ENCODE measurements around the gene MB. TPM values are rescaled to one million over a fixed set of nuclear protein-coding genes. Genes with fewer than 3 reads are reported as not detected.

MB gene
- total RNA-seq, 2 experiments from 2014 or later: not detected

DNA sequence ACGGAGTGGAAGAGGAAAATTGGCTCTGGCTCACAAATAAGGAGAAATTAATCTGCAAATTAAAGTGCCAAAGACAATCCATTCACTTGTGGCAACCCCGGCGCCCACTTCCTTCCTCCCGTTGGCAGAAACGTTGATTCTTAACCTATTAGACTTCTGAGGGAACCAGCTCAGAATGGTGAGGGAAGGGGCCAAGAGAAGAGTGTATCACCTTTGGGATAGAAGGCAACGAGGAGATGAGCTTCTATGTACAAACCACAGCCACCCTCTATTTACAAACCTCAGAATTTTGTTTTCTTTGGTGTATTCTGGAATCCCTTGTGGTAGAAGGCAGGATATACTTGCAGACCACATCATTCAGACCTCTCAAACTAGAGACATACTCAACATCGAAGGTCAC is 1.1 kb downstream of the MB start:
- ChIA-PET POLR2A (interaction anchor here (0.8 to 1.3 kb wide), 2 partner anchors 32 to 191 kb away, joined by 3 read pairs; partner anchors contain the start of gene APOL6), CTCF (no interaction called here)
- H3K4me3 ChIP-seq (ENCODE audit: low read length): no peak overlapping the region
- Mint-ChIP-seq H3K27me3 (no peaks in the 10 kb centered on the region), H3K36me3 (ENCODE audit: low read depth) (no peaks in the 10 kb centered on the region), H3K9me3 (no peaks in the 10 kb centered on the region), H3K4me1 (ENCODE audit: low read depth) (no peaks in the 10 kb centered on the region), H3K27ac (no peak overlapping the region), H3K4me3 (no peak overlapping the region)
- peaks cover 16% of the 10 kb centered on the region for H3K4me1 ChIP-seq (ENCODE audit: insufficient read depth, low read length)
- intact Hi-C loops (cut with DNase I, micrococcal nuclease): no loop called here
- H3K27me3 ChIP-seq (ENCODE audit: control insufficient read depth in 1 of 2, insufficient read depth in 2 of 2, low read length in 2 of 2): no peaks in the 10 kb centered on the region
- no peaks in the 10 kb centered on the region for H3K9me3 ChIP-seq (ENCODE audit: control insufficient read depth in 1 of 2, insufficient read depth in 1 of 2, low read length in 2 of 2)
- no peak for DNase-seq
- TF ChIP-seq, protein P1, sequence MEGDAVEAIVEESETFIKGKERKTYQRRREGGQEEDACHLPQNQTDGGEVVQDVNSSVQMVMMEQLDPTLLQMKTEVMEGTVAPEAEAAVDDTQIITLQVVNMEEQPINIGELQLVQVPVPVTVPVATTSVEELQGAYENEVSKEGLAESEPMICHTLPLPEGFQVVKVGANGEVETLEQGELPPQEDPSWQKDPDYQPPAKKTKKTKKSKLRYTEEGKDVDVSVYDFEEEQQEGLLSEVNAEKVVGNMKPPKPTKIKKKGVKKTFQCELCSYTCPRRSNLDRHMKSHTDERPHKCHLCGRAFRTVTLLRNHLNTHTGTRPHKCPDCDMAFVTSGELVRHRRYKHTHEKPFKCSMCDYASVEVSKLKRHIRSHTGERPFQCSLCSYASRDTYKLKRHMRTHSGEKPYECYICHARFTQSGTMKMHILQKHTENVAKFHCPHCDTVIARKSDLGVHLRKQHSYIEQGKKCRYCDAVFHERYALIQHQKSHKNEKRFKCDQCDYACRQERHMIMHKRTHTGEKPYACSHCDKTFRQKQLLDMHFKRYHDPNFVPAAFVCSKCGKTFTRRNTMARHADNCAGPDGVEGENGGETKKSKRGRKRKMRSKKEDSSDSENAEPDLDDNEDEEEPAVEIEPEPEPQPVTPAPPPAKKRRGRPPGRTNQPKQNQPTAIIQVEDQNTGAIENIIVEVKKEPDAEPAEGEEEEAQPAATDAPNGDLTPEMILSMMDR (IDR thresholded peaks at IDR 0.05): no peak
- H3K27ac ChIP-seq (ENCODE audit: low read depth in 1 of 2, low read length in 2 of 2): no peak overlapping the region
- H3K36me3 ChIP-seq (ENCODE audit: insufficient read depth, low read length): no peaks in the 10 kb centered on the region
- ATAC-seq (ENCODE audit: poor library complexity): no peak

DNA sequence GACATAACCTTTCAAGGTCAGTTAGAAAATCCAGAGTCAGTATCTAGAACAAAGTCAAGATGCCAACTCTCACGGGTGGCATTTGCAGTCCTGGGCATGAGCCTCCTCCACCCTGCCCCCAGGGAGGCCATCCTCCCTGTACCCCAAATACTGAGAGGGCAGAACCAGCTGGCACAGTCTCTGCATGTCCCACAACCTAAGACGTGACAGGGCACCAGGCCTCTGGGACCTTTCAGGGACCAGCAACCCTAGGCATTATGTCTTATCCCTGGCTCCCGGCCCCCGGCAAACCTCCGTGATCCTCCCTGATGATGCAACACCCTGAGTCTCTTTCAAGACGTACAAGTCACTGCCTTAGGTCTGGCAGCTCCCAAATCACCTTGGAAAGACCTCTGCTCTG is 2.0 kb downstream of the MB start:
- no peak overlapping the region for H3K27ac ChIP-seq (ENCODE audit: low read depth in 1 of 2, low read length in 2 of 2)
- no peak overlapping the region for H3K4me3 ChIP-seq (ENCODE audit: low read length)
- POLR2A ChIA-PET: no interaction called here
- H3K9me3 Mint-ChIP-seq: no peaks in the 10 kb centered on the region
- no peaks in the 10 kb centered on the region for H3K9me3 ChIP-seq (ENCODE audit: control insufficient read depth in 1 of 2, insufficient read depth in 1 of 2, low read length in 2 of 2)
- no peak overlapping the region for H3K27ac Mint-ChIP-seq
- no peaks in the 10 kb centered on the region for H3K4me1 Mint-ChIP-seq (ENCODE audit: low read depth)
- CTCF ChIA-PET: no interaction called here
- no peaks in the 10 kb centered on the region for H3K27me3 ChIP-seq (ENCODE audit: control insufficient read depth in 1 of 2, insufficient read depth in 2 of 2, low read length in 2 of 2)
- TF ChIP-seq, protein P1 (IDR thresholded peaks at IDR 0.05): no peak
- DNase-seq: no peak
- H3K4me3 Mint-ChIP-seq: no peak overlapping the region
- peaks cover 16% of the 10 kb centered on the region for H3K4me1 ChIP-seq (ENCODE audit: insufficient read depth, low read length)
- H3K36me3 Mint-ChIP-seq (ENCODE audit: low read depth): no peaks in the 10 kb centered on the region
- H3K27me3 Mint-ChIP-seq: peaks cover 6% of the 10 kb centered on the region
- intact Hi-C loops (cut with DNase I, micrococcal nuclease): no loop called here
- no peak for ATAC-seq (ENCODE audit: poor library complexity)
- H3K36me3 ChIP-seq (ENCODE audit: insufficient read depth, low read length): no peaks in the 10 kb centered on the region

DNA sequence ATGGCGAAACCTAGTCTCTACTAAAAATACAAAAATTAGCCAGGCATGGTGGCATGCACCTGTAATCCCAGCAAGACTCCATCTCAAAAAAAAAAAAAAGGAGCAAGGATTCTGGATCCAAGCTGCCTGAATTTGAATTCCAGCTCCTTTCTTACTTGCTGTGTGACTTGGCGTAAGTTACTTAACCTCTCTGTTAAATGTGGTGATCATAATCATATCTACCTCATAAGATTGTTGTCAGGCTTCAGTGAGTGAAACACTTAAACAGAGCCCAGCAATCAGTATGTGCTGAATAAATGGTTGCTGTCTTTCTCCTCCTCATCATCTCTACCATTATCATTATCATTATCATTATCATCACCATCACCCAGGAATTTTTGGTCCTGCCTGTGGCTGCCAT is 2.7 kb downstream of the MB start:
- no peaks in the 10 kb centered on the region for H3K36me3 Mint-ChIP-seq (ENCODE audit: low read depth)
- peaks cover 6% of the 10 kb centered on the region for H3K27me3 Mint-ChIP-seq
- Histone ChIP-seq H3K9me3 (ENCODE audit: control insufficient read depth in 1 of 2, insufficient read depth in 1 of 2, low read length in 2 of 2) (no peaks in the 10 kb centered on the region), H3K27me3 (ENCODE audit: control insufficient read depth in 1 of 2, insufficient read depth in 2 of 2, low read length in 2 of 2) (no peaks in the 10 kb centered on the region), H3K27ac (ENCODE audit: low read depth in 1 of 2, low read length in 2 of 2) (no peak overlapping the region), H3K4me1 (ENCODE audit: insufficient read depth, low read length) (peaks cover 16% of the 10 kb centered on the region), H3K4me3 (ENCODE audit: low read length) (no peak overlapping the region), H3K36me3 (ENCODE audit: insufficient read depth, low read length) (no peaks in the 10 kb centered on the region)
- TF ChIP-seq, protein P1 (IDR thresholded peaks at IDR 0.05): no peak
- H3K9me3 Mint-ChIP-seq: no peaks in the 10 kb centered on the region
- intact Hi-C loops (cut with DNase I, micrococcal nuclease): no loop called here
- no peak overlapping the region for H3K27ac Mint-ChIP-seq
- H3K4me3 Mint-ChIP-seq: no peak overlapping the region
- ATAC-seq (ENCODE audit: poor library complexity): no peak
- ChIA-PET POLR2A (no interaction called here), CTCF (no interaction called here)
- no peak for DNase-seq
- no peaks in the 10 kb centered on the region for H3K4me1 Mint-ChIP-seq (ENCODE audit: low read depth)
